ENCODE results near the gene ETV3L. TPM values are rescaled to one million over a fixed set of nuclear protein-coding genes. Genes with fewer than 3 reads are reported as not detected.

ETV3L gene
- total RNA-seq, 4 donors from 2014 or later = not detected

GRCh38 chr1:157116737-157117103, 17.1 kb upstream of the ETV3L start:
- Histone ChIP-seq H3K4me3 (no peak overlapping the region), H3K36me3 (peaks cover 0 to 1% of the 10 kb centered on the region in 2 donors), H3K27me3 (peaks cover 0 to 4% (median 0%) of the 10 kb centered on the region in 3 donors), H3K9me3 (no peaks in the 10 kb centered on the region), H3K4me1 (no peaks in the 10 kb centered on the region), H3K27ac (no peak overlapping the region)
- in situ Hi-C loops (cut with MboI; ENCODE audit: low sequenced_read_pairs in 4 of 4) = no loop called here
- TF ChIP-seq POLR2A (IDR thresholded peaks at IDR 0.05) (no peak), CTCF (IDR thresholded peaks at IDR 0.05 in 4 of 5, conservative IDR thresholded peaks at IDR 0.05 in 1 of 5) (no peak)
- DNase-seq = no peak
- intact Hi-C loops (cut with DNase I; ENCODE audit: low total_unique reads) = no loop called here
- no peak for ATAC-seq

GRCh38 chr1:157115851-157116736, 16.5 kb upstream of the ETV3L start:
- TF ChIP-seq CTCF (IDR thresholded peaks at IDR 0.05 in 4 of 5, conservative IDR thresholded peaks at IDR 0.05 in 1 of 5) (no peak), POLR2A (IDR thresholded peaks at IDR 0.05) (no peak)
- Histone ChIP-seq H3K4me1 (no peaks in the 10 kb centered on the region), H3K27ac (no peak overlapping the region), H3K36me3 (no peaks in the 10 kb centered on the region), H3K27me3 (peaks cover 0 to 7% (median 0%) of the 10 kb centered on the region in 3 donors), H3K4me3 (no peak overlapping the region), H3K9me3 (no peaks in the 10 kb centered on the region)
- ATAC-seq (no peak), DNase-seq (no peak)
- in situ Hi-C loops (cut with MboI; ENCODE audit: low sequenced_read_pairs in 4 of 4) = no loop called here
- intact Hi-C loops (cut with DNase I; ENCODE audit: low total_unique reads) = no loop called here

- no peak for DNase-seq
- ATAC-seq = no peak
- Histone ChIP-seq H3K36me3 (no peaks in the 10 kb centered on the region), H3K9me3 (no peaks in the 10 kb centered on the region), H3K4me1 (no peaks in the 10 kb centered on the region), H3K4me3 (no peak overlapping the region), H3K27me3 (peaks cover 0 to 7% (median 0%) of the 10 kb centered on the region in 3 donors), H3K27ac (no peak overlapping the region)
- TF ChIP-seq CTCF (IDR thresholded peaks at IDR 0.05 in 4 of 5, conservative IDR thresholded peaks at IDR 0.05 in 1 of 5) (no peak), POLR2A (IDR thresholded peaks at IDR 0.05) (no peak)
- in situ Hi-C loops (cut with MboI; ENCODE audit: low sequenced_read_pairs in 4 of 4) (no loop called here), intact Hi-C loops (cut with DNase I; ENCODE audit: low total_unique reads) (no loop called here)
Observed at GRCh38 chr1:157115429-157115838, 15.8 kb upstream of the ETV3L start.

- H3K9me3 ChIP-seq = no peaks in the 10 kb centered on the region
- intact Hi-C loops (cut with DNase I; ENCODE audit: low total_unique reads) = no loop called here
- H3K36me3 ChIP-seq = no peaks in the 10 kb centered on the region
- H3K4me3 ChIP-seq = no peak overlapping the region
- H3K27me3 ChIP-seq = peaks cover 0 to 8% (median 0%) of the 10 kb centered on the region in 3 donors
- no peak for DNase-seq
- no peak overlapping the region for H3K27ac ChIP-seq
- in situ Hi-C loops (cut with MboI; ENCODE audit: low sequenced_read_pairs in 4 of 4) = no loop called here
- H3K4me1 ChIP-seq = no peaks in the 10 kb centered on the region
- no peak for ATAC-seq
- TF ChIP-seq CTCF (IDR thresholded peaks at IDR 0.05 in 4 of 5, conservative IDR thresholded peaks at IDR 0.05 in 1 of 5) (no peak), POLR2A (IDR thresholded peaks at IDR 0.05) (no peak)
Observed at GRCh38 chr1:157114183-157115121, 14.8 kb upstream of the ETV3L start.

Data from gastrocnemius medialis (tissue), 4 donors.